H9 (cell line): ENCODE measurements around the gene P2RY12. TPM values are rescaled to one million over a fixed set of nuclear protein-coding genes. Genes with fewer than 3 reads are reported as not detected.

ENCODE experiments used
- DNase-seq: peaks from one replicate; pipeline ENCODE4 v3.0.0-alpha.2; 2017
- H2AFZ ChIP-seq: one replicate; pipeline ENCODE4 v1.6.1; 2013; ENCODE audit warnings: mild to moderate bottlenecking, low read length, control low read depth, moderate library complexity
- H2AK5ac ChIP-seq: 2 replicates; pipeline ENCODE4 v1.6.1; 2013; ENCODE audit warnings: low read length, control low read depth, mixed read lengths; ENCODE audit not compliant: insufficient read length
- H2BK120ac ChIP-seq: one replicate; pipeline ENCODE4 v1.6.1; 2013; ENCODE audit warnings: low read depth, mild to moderate bottlenecking, low read length, control low read depth, inconsistent platforms; ENCODE audit not compliant: poor library complexity, severe bottlenecking
- H2BK12ac ChIP-seq: 2 replicates; pipeline ENCODE4 v1.6.1; 2013; ENCODE audit warnings: low read length, control low read depth, mixed read lengths, low read depth; ENCODE audit not compliant: insufficient read length
- H2BK15ac ChIP-seq: 2 replicates; pipeline ENCODE4 v1.6.1; 2013; ENCODE audit warnings: low read depth, low read length, control low read depth
- H2BK20ac ChIP-seq: one replicate; pipeline ENCODE4 v1.6.1; 2013; ENCODE audit warnings: low read depth, mild to moderate bottlenecking, low read length, control low read depth, inconsistent platforms; ENCODE audit not compliant: poor library complexity, severe bottlenecking
- H2BK5ac ChIP-seq: 2 replicates; pipeline ENCODE4 v1.6.1; 2013; ENCODE audit warnings: low read length, control low read depth, mixed read lengths; ENCODE audit not compliant: insufficient read length
- H3K14ac ChIP-seq: 2 replicates; pipeline ENCODE4 v1.6.1; 2013; ENCODE audit warnings: low read length, control low read depth; ENCODE audit not compliant: insufficient read depth
- H3K18ac ChIP-seq: 2 replicates; pipeline ENCODE4 v1.6.1; 2013; ENCODE audit warnings: low read depth, mild to moderate bottlenecking, mixed read lengths, low read length, control low read depth; ENCODE audit not compliant: insufficient read length
- H3K23ac ChIP-seq: 2 replicates; pipeline ENCODE4 v1.6.1; 2013; ENCODE audit warnings: low read length, control low read depth, mixed read lengths, low read depth; ENCODE audit not compliant: insufficient read length
- H3K23me2 ChIP-seq: 2 replicates; pipeline ENCODE4 v1.6.1; 2013; ENCODE audit warnings: low read depth, mild to moderate bottlenecking, mixed read lengths, low read length, control low read depth; ENCODE audit not compliant: insufficient read length, poor library complexity, severe bottlenecking
- H3K27ac ChIP-seq: 2 replicates; pipeline ENCODE4 v1.5.1; 2013; ENCODE audit warnings: low read length, control low read depth, mixed read lengths, low read depth; ENCODE audit not compliant: insufficient read length
- H3K27me3 ChIP-seq: 2 replicates; pipeline ENCODE4 v1.6.1; 2013; ENCODE audit warnings: low read length, control low read depth, inconsistent platforms; ENCODE audit not compliant: insufficient read depth
- H3K4ac ChIP-seq: 2 replicates; pipeline ENCODE4 v1.6.1; 2013; ENCODE audit warnings: low read depth, mild to moderate bottlenecking, control low read depth, inconsistent platforms, low read length, moderate library complexity
- H3K4me1 ChIP-seq: 2 replicates; pipeline ENCODE4 v1.6.1; 2013; ENCODE audit warnings: low read length, control low read depth, inconsistent platforms; ENCODE audit not compliant: insufficient read depth
- H3K4me2 ChIP-seq: 2 replicates; pipeline ENCODE4 v1.6.1; 2013; ENCODE audit warnings: low read length, control low read depth, mixed read lengths; ENCODE audit not compliant: insufficient read length, insufficient read depth
- H3K56ac ChIP-seq: 2 replicates; pipeline ENCODE4 v1.6.1; 2013; ENCODE audit warnings: low read depth, mild to moderate bottlenecking, mixed read lengths, low read length, control low read depth; ENCODE audit not compliant: insufficient read length
- H3K79me1 ChIP-seq: 2 replicates; pipeline ENCODE4 v1.6.1; 2013; ENCODE audit warnings: low read depth, mild to moderate bottlenecking, moderate library complexity, low read length, control low read depth, inconsistent platforms; ENCODE audit not compliant: insufficient read depth, poor library complexity, severe bottlenecking
- H3K79me2 ChIP-seq: 2 replicates; pipeline ENCODE4 v1.6.1; 2013; ENCODE audit warnings: low read length, control low read depth, inconsistent platforms; ENCODE audit not compliant: insufficient read depth
- H3K9ac ChIP-seq: 2 replicates; pipeline ENCODE4 v1.6.1; 2013; ENCODE audit warnings: low read length, control low read depth, mixed read lengths; ENCODE audit not compliant: insufficient read length; ENCODE audit errors: extremely low read depth
- H3K9me3 ChIP-seq: one replicate; pipeline ENCODE4 v1.6.1; 2013; ENCODE audit warnings: low read depth, low read length, inconsistent platforms; ENCODE audit not compliant: control insufficient read depth
- H3T11ph ChIP-seq: one replicate; pipeline ENCODE4 v1.6.1; 2013; ENCODE audit warnings: mild to moderate bottlenecking, low read length, control low read depth, inconsistent platforms
- H4K20me1 ChIP-seq: one replicate; pipeline ENCODE4 v1.6.1; 2013; ENCODE audit not compliant: control insufficient read depth, insufficient read length, insufficient read depth
- H4K5ac ChIP-seq: 2 replicates; pipeline ENCODE4 v1.6.1; 2013; ENCODE audit warnings: low read depth, mild to moderate bottlenecking, mixed read lengths, low read length, control low read depth; ENCODE audit not compliant: insufficient read length
- H4K8ac ChIP-seq: replicated peaks from 2 replicates; pipeline ENCODE4 v1.6.1; 2013; ENCODE audit warnings: low read length, control low read depth, mixed read lengths, low read depth; ENCODE audit not compliant: insufficient read length
- H4K91ac ChIP-seq: 2 replicates; pipeline ENCODE4 v1.6.1; 2013; ENCODE audit warnings: low read depth, mild to moderate bottlenecking, moderate library complexity, mixed read lengths, low read length, control low read depth; ENCODE audit not compliant: insufficient read length
- H3K27ac Mint-ChIP-seq, 3 experiments: 2 replicates in 2 of 3; 3 replicates in 1 of 3; pipeline ENCODE4 v1.8.0; 2020 to 2021; ENCODE audit warnings: mixed read lengths in 3 of 3, mild to moderate bottlenecking in 1 of 3, moderate library complexity in 1 of 3
- H3K27me3 Mint-ChIP-seq: 2 replicates; pipeline ENCODE4 v1.8.0; 2021; ENCODE audit warnings: low read depth, mild to moderate bottlenecking, moderate library complexity, mixed read lengths
- H3K36me3 Mint-ChIP-seq, 3 experiments: 2 replicates in 2 of 3; 3 replicates in 1 of 3; pipeline ENCODE4 v1.8.0; 2020 to 2021; ENCODE audit warnings: low read depth in 3 of 3, mixed read lengths in 3 of 3; ENCODE audit not compliant: insufficient read depth in 1 of 3
- H3K4me1 Mint-ChIP-seq, 2 experiments: 2 replicates each; pipeline ENCODE4 v1.8.0; 2020; ENCODE audit warnings: mixed read lengths in 2 of 2
- H3K4me3 Mint-ChIP-seq, 2 experiments: 2 replicates in 1 of 2; 3 replicates in 1 of 2; pipeline ENCODE4 v1.8.0; 2020 to 2021; ENCODE audit warnings: mild to moderate bottlenecking in 2 of 2, mixed read lengths in 2 of 2, moderate library complexity in 1 of 2
- H3K9me3 Mint-ChIP-seq, 2 experiments: 2 replicates in 1 of 2; 3 replicates in 1 of 2; pipeline ENCODE4 v1.8.0; 2020; ENCODE audit warnings: mild to moderate bottlenecking in 2 of 2, mixed read lengths in 2 of 2, moderate library complexity in 1 of 2
- CTCF ChIP-seq: fragments of 200-600 bp; sonication (generic); conservative IDR thresholded peaks from 3 replicates; pipeline ENCODE4 v1.8.0; 2021; ENCODE audit warnings: antibody characterized with exemption, mild to moderate bottlenecking
- WGBS: extraction: QIAGEN DNeasy Blood & Tissue Kit; methylation state at CpG from one replicate; pipeline ENCODE4 v1.1.7; 2013; ENCODE audit warnings: missing lambda C conversion rate, low lambda C conversion rate, mixed read lengths; ENCODE audit not compliant: insufficient read length; ENCODE audit errors: extremely low coverage; 5-methylcytosine and 5-hydroxymethylcytosine counted together
- total RNA-seq: library from RNA; stranded (reverse); gene quantifications from 2 replicates; pipeline ENCODE4 v1.2.1, GENCODE V29; 2021

The P2RY12 gene
- total RNA-seq, 1 experiment from 2014 or later: not detected

GRCh38 chr3:151421938-151422337 is 37.4 kb upstream of the P2RY12 start:
- Histone ChIP-seq H2BK12ac (no peak overlapping the region), H3K4me2 (no peak overlapping the region), H4K5ac (no peak overlapping the region), H2BK120ac (no peak overlapping the region), H3K9me3 (no peaks in the 10 kb centered on the region), H3K18ac (no peak overlapping the region), H3K4me1 (peaks cover 8% of the 10 kb centered on the region; the same call in 1 of the 2 replicates), H3K4ac (no peak overlapping the region), H3T11ph (no peak overlapping the region), H3K79me1 (no peaks in the 10 kb centered on the region), H3K14ac (no peak overlapping the region), H2AK5ac (no peak overlapping the region), H3K56ac (no peak overlapping the region), H3K27me3 (no peaks in the 10 kb centered on the region), H3K79me2 (no peaks in the 10 kb centered on the region), H2BK5ac (no peak overlapping the region), H2BK20ac (no peak overlapping the region), H4K91ac (no peak overlapping the region), H4K8ac (no peak overlapping the region), H2BK15ac (no peak overlapping the region), H3K23me2 (no peaks in the 10 kb centered on the region), H3K27ac (no peak overlapping the region), H2AFZ (no peak overlapping the region), H3K9ac (no peak overlapping the region), H3K23ac (no peak overlapping the region), H4K20me1 (no peaks in the 10 kb centered on the region)
- Mint-ChIP-seq H3K27ac (no peak overlapping the region), H3K4me3 (no peak overlapping the region), H3K36me3 (peaks cover 0 to 9% (median 5%) of the 10 kb centered on the region in 3 experiments; a peak in 3 of 7 replicates), H3K9me3 (no peaks in the 10 kb centered on the region), H3K27me3 (no peaks in the 10 kb centered on the region; the same call in 1 of the 2 replicates), H3K4me1 (peaks cover 18 to 19% of the 10 kb centered on the region in 2 experiments)
- no peak for DNase-seq
- WGBS: no CpG with 5 or more reads among the region's 4 CpGs
- TF ChIP-seq CTCF: peak; percentile 42; the same call in 1 of the 3 replicates
